NCI-H1105 (cell line): ENCODE measurements around the gene CDKN1A.
"Not testable (repeated sequence)": the region's sequence is repeated elsewhere in the genome, so short reads cannot be mapped to it uniquely, and the experiment has no call there.

Source experiments
- DNase-seq: peaks from one replicate; lab custom pipeline; 2025; lab: John Stamatoyannopoulos, UW

CDKN1A gene

GRCh38 chr6:36698196-36698595 is 19.7 kb downstream of the CDKN1A start:
- DNase-seq, result no peak

DNA sequence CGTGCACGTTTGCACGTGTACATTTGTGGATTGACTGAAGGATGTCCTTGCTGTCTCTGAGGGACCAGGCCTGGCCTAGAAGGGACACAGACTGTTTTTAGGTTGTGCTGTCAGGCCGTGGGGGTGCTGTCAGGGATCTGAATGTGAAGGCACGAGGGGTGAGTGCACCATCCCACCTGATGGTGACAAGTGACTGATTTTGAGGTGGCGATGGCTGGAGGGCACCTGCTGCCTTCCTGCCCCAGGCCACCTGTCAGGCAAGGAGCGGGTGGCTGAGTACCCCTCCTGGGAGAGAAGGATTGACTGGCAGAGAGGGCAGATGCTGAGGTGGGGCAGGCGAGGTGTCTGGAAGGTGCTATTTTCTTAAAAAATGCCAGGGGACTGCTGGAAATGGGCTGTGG is 20.4 kb downstream of the CDKN1A start:
- no peak for DNase-seq

DNA sequence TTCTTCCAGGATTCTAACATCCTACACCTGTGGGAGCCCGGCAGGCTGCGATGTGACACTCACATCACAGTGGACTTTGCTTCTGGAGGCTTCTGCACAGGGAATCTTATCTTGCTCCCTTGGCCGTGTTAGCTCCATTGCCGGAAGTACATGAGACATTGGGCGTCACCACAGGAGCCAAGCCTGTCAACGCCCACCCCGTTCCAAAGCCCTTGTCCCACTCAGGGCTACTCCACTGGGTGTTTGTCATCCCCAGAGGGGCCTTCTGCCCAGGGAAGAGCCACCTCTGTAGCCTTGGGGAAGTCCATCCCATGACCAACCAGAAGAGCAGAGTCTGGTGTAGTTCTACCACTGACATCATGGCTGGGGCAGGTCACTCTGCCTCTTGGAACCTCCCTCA is 20.8 kb downstream of the CDKN1A start:
- DNase-seq, result no peak

- DNase-seq, result no peak
These were observed 21.7 kb downstream of the CDKN1A start for GRCh38 chr6:36700071-36700812.

DNA sequence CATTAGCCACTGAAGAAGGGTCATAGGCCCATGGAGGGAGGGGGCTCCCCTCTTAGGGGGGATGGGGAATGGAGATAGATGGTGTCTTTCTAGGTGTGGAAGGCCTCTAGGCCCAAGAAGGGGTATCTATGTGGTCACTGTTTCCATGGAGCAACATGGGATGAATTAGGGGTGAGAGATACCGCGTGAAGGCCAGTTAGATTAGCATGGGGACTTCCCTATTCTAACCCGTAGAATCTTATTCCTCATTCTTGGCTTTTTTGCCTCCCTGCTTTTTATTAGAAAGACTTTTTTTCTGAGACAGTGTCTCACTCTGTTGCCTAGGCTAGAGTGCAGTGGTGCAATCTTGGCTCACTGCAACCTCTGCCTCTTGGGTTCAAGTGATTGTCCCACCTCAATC is 22.3 kb downstream of the CDKN1A start:
- DNase-seq, result no peak

DNA sequence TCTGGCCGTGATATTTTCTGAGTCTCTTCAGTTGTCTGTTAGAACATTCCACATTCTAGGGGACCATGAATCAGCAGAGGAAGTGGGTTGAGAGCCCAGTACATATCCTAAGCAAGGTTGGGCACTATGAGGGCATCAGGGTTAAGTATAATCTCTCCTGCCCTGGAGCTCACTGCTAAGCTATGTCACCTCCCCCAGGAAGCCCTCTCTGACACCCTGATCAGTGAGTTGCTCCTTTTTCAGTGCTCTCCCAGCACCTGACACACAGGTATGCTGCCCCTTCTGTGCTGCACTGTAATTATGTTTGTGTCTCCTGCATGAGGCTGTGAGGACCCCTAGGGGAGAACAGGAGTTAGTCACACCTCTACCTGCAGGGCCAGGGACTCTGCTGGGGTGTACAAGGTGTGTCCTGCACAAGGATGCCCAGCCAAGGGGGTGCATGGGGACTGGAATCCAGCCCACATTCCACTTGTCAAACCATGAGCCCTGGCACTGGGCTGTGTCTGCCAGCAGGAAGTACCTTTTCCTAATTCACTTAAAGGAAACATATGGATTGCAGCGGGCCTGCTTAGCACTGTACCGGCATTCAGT is 23.0 kb downstream of the CDKN1A start:
- DNase-seq, result no peak

- DNase-seq, result no peak
These were observed 24.1 kb downstream of the CDKN1A start for GRCh38 chr6:36702656-36703055.

DNA sequence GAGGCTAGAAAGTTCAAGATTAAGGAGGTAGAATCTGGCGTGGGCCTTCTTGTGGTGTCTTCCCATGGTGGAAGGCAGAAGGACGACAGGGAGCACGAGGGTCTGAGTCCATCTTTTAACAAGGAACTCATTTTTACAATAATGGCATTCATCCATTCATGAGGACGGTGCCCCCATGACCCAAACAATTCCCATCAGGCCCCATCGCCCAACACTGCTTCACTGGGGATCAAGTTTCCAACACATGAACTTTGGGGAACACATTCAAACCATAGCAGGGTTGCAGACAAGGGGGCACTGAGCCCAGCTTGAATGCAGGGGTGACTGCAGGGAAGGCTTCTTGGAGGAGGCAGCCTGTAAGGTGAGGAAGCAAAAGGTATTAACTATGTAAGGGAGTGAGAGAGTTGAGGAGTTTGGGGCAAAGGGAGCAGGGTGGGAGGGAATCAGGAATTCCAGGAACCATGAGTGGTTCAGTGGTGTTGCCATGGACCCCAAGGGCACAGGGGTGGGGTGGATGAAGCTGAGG is 24.6 kb downstream of the CDKN1A start:
- no peak for DNase-seq

GRCh38 chr6:36703982-36704381 is 25.5 kb downstream of the CDKN1A start:
- no peak for DNase-seq

DNA sequence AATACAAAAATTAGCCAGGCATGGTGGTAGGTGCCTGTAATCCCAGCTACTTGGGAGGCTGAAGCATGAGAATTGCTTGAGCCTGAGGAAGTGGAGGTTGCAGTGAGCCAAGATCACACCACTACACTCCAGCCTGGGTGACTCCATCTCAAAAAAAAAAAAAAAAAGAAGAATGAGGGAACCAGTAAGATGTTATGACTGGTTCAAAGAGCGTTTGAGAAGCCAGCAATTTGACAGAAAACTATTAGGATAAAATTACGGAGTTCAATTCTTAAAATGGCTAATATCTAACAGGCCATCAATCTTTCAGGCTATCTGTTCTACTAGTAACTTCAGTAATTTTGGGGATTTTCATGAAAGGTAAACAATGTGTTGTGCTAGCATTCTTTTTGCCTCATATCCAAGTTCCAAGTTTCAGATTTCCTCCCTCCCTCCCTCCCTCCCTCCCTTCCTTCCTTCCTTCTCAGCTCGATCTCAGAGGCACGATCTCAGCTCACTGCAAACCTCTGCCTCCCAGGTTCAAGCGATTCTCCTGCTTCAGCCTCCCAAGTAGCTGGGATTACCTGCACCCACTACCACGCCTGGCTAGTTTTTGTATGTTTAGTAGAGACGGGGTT is 26.6 kb downstream of the CDKN1A start:
- DNase-seq, result not testable (repeated sequence)

- no peak for DNase-seq
These were observed 27.8 kb downstream of the CDKN1A start for GRCh38 chr6:36706339-36706738.

DNA sequence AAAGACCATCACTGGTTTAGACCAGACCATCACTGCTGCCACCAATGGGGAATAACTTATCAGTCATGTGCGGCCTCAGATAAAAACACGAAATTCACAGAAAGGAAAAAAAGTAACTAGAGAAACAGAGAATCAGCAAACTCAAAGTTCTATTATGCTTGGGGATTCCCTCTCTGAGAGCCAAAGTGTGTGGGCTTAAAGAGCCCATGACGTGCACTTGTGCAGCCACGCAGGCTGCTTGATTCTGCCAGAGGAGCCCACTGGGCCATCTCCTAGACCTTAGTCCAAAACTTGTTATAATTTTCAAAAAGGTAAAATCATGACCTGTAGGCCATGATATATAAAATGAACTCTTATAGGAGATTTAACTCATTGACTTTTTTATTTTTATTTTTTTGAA is 34.3 kb downstream of the CDKN1A start:
- no peak for DNase-seq

DNA sequence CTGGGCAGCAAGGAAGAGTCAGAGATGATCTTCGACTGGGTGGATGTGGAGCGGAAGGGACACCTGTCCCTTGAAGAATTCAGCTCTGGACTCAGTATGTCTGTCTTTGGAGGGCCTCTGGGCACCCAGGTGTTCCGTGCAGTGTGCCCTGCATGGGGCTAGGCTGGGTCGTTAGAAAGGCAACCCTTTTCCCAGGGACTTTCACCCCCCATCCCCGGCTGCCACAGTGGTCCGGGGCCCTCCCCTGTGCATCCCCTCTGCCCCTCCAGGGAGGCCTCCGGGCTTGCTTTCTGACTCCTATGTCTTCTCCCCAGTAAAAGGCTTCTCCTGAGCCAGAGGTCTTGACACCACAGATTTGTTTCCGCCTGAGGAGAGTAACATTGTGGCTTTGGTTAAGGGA is 35.3 kb downstream of the CDKN1A start:
- no peak for DNase-seq

DNA sequence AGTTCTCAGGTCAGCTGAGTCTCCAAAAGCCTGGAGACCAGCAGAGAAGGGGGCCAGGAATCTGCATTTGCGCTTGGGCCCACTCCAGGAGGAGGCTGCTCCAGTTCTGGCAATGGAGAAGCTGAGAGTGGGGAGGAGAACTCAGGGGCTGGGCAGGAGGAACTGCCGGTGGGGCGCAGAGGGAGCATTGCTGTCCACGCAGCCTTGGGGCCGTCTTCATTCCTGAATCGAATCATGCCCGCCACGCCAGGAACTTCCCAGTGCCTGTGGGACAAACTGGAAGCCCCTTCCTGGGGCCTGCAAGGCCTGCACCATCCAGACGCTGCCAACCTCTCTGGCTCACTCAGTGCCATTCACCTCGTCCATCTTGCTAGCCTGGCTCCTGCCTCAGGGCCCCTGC is 36.0 kb downstream of the CDKN1A start:
- no peak for DNase-seq

DNA sequence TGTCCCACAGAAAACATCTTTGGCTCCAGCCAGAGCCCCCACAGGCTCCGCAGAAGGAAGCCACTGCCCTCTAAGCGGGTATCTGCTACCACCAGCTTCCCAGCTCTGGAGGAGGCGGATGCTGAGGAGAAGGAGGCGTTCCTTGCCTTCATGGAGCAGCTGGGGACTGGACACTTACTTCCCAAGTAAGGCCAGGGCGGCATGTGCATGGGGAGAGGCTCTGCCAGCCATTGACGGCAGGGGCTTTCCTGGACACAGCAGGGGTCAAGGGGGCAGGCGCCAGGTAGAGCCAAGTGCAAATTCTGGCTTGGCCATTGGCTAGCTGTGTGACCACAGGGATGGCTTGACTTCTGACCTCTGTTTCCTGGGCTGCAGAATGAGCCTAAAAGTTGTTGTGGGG is 37.0 kb downstream of the CDKN1A start:
- DNase-seq, result no peak

DNA sequence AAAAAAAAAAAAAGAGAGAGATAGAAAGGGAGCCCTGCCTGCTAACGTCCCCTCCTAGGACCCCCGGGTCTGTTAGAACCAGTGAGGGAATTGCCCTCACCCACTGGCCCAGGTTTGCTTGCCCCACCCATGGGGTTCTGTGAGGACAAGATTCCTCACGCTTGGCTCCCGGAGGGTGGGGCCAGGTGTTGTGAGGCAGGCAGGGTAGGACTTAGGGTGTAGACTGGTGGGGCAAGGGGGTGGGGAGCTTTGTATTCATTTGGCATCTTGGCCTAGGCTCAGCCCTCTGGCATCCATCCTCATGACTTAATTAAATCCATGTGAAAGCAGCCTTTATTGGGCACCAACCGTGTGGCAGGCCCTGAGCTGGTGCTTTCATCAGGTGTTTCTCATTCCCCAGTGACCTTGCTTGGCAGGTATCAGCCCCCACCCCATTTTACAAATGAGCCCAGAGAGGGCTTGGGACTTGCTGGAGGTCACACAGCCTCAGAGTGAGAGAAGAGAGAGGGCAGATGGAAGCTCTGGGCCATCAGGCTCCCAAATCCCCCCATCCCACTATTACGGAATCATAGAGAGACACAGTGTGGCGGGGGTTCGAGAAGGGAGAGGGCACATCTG is 38.1 kb downstream of the CDKN1A start:
- no peak for DNase-seq

GRCh38 chr6:36717231-36717825 is 38.8 kb downstream of the CDKN1A start:
- no peak for DNase-seq

GRCh38 chr6:36717871-36718540 is 39.5 kb downstream of the CDKN1A start:
- no peak for DNase-seq

GRCh38 chr6:36718560-36718959 is 40.0 kb downstream of the CDKN1A start:
- no peak for DNase-seq

GRCh38 chr6:36719126-36719525 is 40.6 kb downstream of the CDKN1A start:
- DNase-seq, result no peak

DNA sequence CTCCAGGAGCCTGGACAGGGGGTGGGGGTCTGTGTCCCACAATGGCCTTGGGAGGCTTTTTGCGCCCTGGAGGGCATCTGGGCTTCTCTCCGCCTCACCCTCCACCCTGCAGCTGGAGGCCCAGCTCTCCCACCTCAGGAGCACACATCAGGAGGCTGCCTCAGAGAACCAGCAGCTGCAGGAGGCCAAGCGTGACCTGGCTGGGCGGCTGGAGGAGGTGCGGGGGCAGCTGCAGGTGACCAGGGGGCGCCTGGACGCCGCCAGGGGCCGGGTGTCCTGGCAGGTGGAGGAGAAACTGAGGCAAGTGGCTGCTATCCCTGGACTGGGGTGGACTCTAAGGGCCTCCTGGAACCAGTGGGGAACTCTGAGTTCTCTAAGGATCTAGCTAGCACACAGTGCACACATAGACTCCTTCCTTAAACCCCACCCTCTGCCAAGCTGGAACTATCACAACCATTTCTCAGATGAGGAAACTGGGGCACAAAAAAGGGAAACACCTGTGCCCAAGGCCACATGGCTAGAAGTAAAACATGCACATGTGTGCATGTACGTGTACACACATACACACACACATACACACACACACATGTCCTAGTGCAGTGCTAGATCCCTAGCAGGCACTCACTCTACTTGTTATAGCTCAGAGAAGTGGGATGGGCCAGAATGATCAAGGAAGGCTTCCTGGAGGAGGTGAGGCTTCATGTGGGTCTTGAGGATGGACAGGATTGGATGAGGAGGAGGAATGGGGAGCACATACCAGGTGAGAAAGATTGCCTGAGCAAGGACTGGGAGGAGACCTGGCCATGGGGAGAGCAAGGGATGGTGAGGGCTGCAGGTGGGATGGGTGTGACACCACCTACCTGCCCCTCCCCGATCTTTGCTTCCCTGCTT is 42.0 kb downstream of the CDKN1A start:
- DNase-seq, result no peak
